Activated CD8-positive, alpha-beta memory T cell treated with anti-CD3 and anti-CD28 coated beads, Interleukin-2, amount 50 U/mL, for 24 hours (primary cell): Measurements from ENCODE around the gene IQGAP2.

Source experiments
- DNase-seq: peaks from one replicate; pipeline ENCODE4 v3.0.0-alpha.2; 2020; ENCODE audit errors: extremely low read depth

IQGAP2 gene

DNA sequence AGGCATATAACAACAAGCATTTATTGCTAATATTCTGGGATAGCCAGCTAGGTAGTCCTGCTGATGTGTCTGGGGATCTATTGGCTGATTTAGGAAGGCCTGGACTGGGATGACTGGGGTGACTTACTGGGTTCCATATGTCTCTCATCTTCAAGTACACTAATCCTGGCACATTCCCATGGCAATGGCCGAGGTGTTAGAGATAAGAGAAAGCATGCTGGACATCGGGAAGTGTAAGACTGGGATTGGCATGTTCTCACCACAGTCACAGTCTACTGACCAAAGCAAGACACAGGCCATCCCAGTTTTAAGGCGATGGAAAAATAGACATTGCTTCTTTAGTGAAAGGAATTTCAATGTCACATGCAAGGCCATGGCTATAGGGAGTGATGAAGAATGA lies 342.6 kb downstream of the IQGAP2 start:
- DNase-seq, result no peak

DNA sequence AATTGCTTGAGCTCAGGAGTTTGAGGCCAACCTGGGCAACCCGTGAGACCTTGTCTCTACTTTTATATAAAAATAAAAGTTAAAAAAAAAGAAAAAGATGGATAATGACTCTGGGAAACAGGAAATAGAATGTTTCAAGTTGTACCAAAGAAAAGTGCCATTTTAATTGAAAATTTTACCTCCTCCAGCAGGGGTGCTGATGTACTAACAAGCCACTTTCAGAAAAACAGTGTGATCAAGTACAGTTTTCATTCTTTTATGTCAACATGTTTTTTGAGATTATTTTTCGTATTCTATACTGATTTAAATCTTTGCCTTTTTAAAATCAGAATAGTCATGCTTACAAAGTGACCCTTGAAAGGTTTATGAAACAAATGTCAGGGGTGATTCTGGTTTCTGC lies 343.6 kb downstream of the IQGAP2 start:
- no peak for DNase-seq

DNA sequence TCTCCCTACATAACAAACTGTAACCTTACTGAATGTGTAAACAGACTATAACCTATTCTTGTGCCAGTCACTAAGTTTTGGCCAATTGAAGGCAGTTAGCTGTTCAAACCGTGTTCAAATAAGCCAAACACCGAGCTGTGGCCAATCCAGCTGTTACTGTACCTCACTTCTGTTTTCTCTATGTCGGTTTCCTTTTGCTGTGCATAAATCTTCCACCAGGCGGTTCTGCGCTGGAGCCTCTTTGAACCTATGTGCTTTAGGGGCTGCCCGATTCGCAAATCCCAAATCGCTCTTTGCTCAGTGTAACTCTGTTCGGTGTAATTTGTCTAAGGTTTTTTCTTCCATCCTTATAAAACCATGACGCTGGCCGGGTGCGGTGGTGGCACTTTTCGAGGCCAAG lies 344.6 kb downstream of the IQGAP2 start:
- DNase-seq, result no peak

GRCh38 chr5:76751291-76751690 lies 348.2 kb downstream of the IQGAP2 start:
- DNase-seq, result no peak

DNA sequence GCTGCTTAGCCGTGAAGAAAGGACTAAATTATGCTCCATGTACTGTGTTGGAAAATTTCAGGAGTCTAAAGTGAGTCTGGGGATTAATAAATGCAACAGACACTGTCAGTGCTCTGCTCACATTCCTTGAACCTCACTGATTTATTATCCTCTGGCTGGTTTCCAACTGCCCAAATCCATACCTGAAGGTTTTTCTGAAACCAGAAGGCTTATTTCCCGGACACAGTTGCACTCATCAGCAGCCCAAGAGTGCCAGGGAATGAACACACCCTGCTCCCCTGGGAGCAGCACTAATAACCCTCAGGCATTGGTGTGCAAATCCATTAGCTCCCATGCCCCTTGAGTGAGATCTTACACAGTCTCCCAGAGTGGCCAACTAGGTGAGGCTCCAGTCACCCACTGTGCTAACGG lies 351.6 kb downstream of the IQGAP2 start:
- DNase-seq, result no peak

GRCh38 chr5:76755779-76756637 lies 352.9 kb downstream of the IQGAP2 start:
- no peak for DNase-seq

DNA sequence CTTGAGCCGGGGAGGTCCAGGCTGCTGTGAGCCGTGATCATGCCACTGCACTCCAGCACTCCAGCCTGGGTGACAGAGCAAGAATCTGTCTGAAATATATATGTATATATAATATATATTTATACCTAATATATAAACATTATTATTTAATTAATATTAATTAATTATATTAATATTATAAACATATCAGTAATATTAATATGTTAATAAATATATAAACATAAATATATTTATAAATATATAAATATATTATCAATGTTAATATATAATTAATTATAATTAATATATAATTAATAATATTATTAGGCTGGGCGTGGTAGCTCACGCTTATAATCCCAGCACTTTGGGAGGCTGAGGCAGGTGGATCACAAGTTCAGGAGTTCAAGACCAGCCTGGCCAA lies 354.0 kb downstream of the IQGAP2 start:
- DNase-seq, result no peak
